GM12878 (cell line): Measurements from ENCODE around the gene CDC42BPA.

ENCODE experiments used
- CEBPB ChIP-seq, 2 experiments: fragments of 150-350 bp in 1 of 2; IDR thresholded peaks; 2 replicates each; pipeline ENCODE4 v1.6.1; 2012 to 2014; ENCODE audit warnings: low read depth in 2 of 2, low read length in 2 of 2, borderline replicate concordance in 1 of 2, inconsistent platforms in 1 of 2
- CREM ChIP-seq: IDR thresholded peaks from 2 replicates; pipeline ENCODE4 v1.6.1; 2014; ENCODE audit warnings: antibody characterized with exemption, low read depth
- CTCF ChIP-seq, 3 experiments: IDR thresholded peaks in 2 of 3; conservative IDR thresholded peaks in 1 of 3; 2 replicates each; pipeline ENCODE4 v1.5.1; 2011; ENCODE audit warnings: low read depth in 3 of 3, low read length in 3 of 3, mild to moderate bottlenecking in 3 of 3, control low read depth in 2 of 3, moderate library complexity in 2 of 3, inconsistent platforms in 1 of 3, mixed read lengths in 1 of 3; ENCODE audit not compliant: control insufficient read depth in 2 of 3, insufficient read depth in 1 of 3; ENCODE audit errors: extremely low read depth in 1 of 3
- EP300 ChIP-seq, 2 experiments: fragments of 150-350 bp in 1 of 2; IDR thresholded peaks; 2 replicates each; pipeline ENCODE4 v1.6.1; 2011 to 2012; ENCODE audit warnings: low read depth in 2 of 2, low read length in 2 of 2, borderline replicate concordance in 1 of 2, improper control_type of control experiment in 1 of 2, inconsistent platforms in 1 of 2; ENCODE audit not compliant: control insufficient read depth in 1 of 2
- FOXM1 ChIP-seq: IDR thresholded peaks from 2 replicates; pipeline ENCODE4 v1.6.1; 2012; ENCODE audit warnings: low read depth, mild to moderate bottlenecking, inconsistent platforms, low read length, moderate library complexity
- GABPA ChIP-seq: IDR thresholded peaks from 2 replicates; pipeline ENCODE4 v1.6.1; 2014; ENCODE audit warnings: antibody characterized with exemption, low read depth, mild to moderate bottlenecking, inconsistent platforms
- STAT3 ChIP-seq: IDR thresholded peaks from 2 replicates; pipeline ENCODE4 v1.6.1; 2011; ENCODE audit warnings: low read depth, low read length, improper control_type of control experiment
- YY1 ChIP-seq: IDR thresholded peaks from 2 replicates; pipeline ENCODE4 v1.6.1; 2011; ENCODE audit warnings: low read depth, mild to moderate bottlenecking, low read length

- no peak for TF ChIP-seq CTCF (IDR thresholded peaks at IDR 0.05 in 2 of 3, conservative IDR thresholded peaks at IDR 0.05 in 1 of 3; ENCODE audit: control insufficient read depth in 2 of 3, extremely low read depth in 1 of 3, insufficient read depth in 1 of 3, low read depth in 3 of 3, low read length in 3 of 3)
- TF ChIP-seq EP300 (IDR thresholded peaks at IDR 0.05; ENCODE audit: borderline replicate concordance in 1 of 2, control insufficient read depth in 1 of 2, low read depth in 2 of 2, low read length in 2 of 2): no peak
- no peak for TF ChIP-seq CEBPB (IDR thresholded peaks at IDR 0.05; ENCODE audit: borderline replicate concordance in 1 of 2, low read depth in 2 of 2, low read length in 2 of 2)
- TF ChIP-seq CREM: no peak
- no peak for TF ChIP-seq YY1
- TF ChIP-seq FOXM1: no peak
- no peak for TF ChIP-seq STAT3
- no peak for TF ChIP-seq GABPA
These were observed 148.9 kb downstream of the CDC42BPA start for GRCh38 chr1:227169343-227169742.
